Activated CD8-positive, alpha-beta memory T cell treated with anti-CD3 and anti-CD28 coated beads for 24 hours (primary cell): ENCODE measurements around the gene IL1RAPL1.
"Not testable (repeated sequence)": the region's sequence is repeated elsewhere in the genome, so short reads cannot be mapped to it uniquely, and the experiment has no call there.

ENCODE experiments used
- DNase-seq: peaks from one replicate; pipeline ENCODE4 v3.0.0-alpha.2; 2020

IL1RAPL1 gene

GRCh38 chrX:28638775-28639174 is 51.5 kb downstream of the IL1RAPL1 start:
- no peak for DNase-seq

GRCh38 chrX:28639451-28639850 is 52.2 kb downstream of the IL1RAPL1 start:
- DNase-seq = no peak

GRCh38 chrX:28649541-28649940 is 62.3 kb downstream of the IL1RAPL1 start:
- DNase-seq = no peak

GRCh38 chrX:28651186-28651585 is 63.9 kb downstream of the IL1RAPL1 start:
- no peak for DNase-seq

- no peak for DNase-seq
Measured at GRCh38 chrX:28659269-28659668, 72.0 kb downstream of the IL1RAPL1 start.

- no peak for DNase-seq
Measured at GRCh38 chrX:28665778-28666177, 78.5 kb downstream of the IL1RAPL1 start.

GRCh38 chrX:28668303-28668702 is 81.1 kb downstream of the IL1RAPL1 start:
- no peak for DNase-seq

GRCh38 chrX:28668957-28669356 is 81.7 kb downstream of the IL1RAPL1 start:
- no peak for DNase-seq

- no peak for DNase-seq
Measured at GRCh38 chrX:28670074-28670473, 82.8 kb downstream of the IL1RAPL1 start.

- no peak for DNase-seq
Measured at GRCh38 chrX:28675173-28675572, 87.9 kb downstream of the IL1RAPL1 start.

GRCh38 chrX:28693101-28693500 is 105.9 kb downstream of the IL1RAPL1 start:
- DNase-seq = no peak

- no peak for DNase-seq
Measured at GRCh38 chrX:28697732-28698131, 110.5 kb downstream of the IL1RAPL1 start.

- no peak for DNase-seq
Measured at GRCh38 chrX:28701222-28701621, 114.0 kb downstream of the IL1RAPL1 start.

- DNase-seq = no peak
Measured at GRCh38 chrX:28706964-28707363, 119.7 kb downstream of the IL1RAPL1 start.

GRCh38 chrX:28709421-28709820 is 122.2 kb downstream of the IL1RAPL1 start:
- DNase-seq = no peak

GRCh38 chrX:28717864-28718263 is 130.6 kb downstream of the IL1RAPL1 start:
- DNase-seq = no peak

- DNase-seq = no peak
Measured at GRCh38 chrX:28718450-28718849, 131.2 kb downstream of the IL1RAPL1 start.

- DNase-seq = no peak
Measured at GRCh38 chrX:28719620-28720019, 132.4 kb downstream of the IL1RAPL1 start.

- DNase-seq = no peak
Measured at GRCh38 chrX:28752330-28752729, 165.1 kb downstream of the IL1RAPL1 start.

GRCh38 chrX:28756175-28756574 is 168.9 kb downstream of the IL1RAPL1 start:
- no peak for DNase-seq

GRCh38 chrX:28756647-28757046 is 169.4 kb downstream of the IL1RAPL1 start:
- no peak for DNase-seq

GRCh38 chrX:28757290-28757689 is 170.0 kb downstream of the IL1RAPL1 start:
- no peak for DNase-seq

- not testable (repeated sequence) for DNase-seq
Measured at GRCh38 chrX:28766561-28766960, 179.3 kb downstream of the IL1RAPL1 start.

GRCh38 chrX:28773807-28774206 is 186.6 kb downstream of the IL1RAPL1 start:
- no peak for DNase-seq

- no peak for DNase-seq
Measured at GRCh38 chrX:28787206-28787605, 200.0 kb downstream of the IL1RAPL1 start.

- not testable (repeated sequence) for DNase-seq
Measured at GRCh38 chrX:28800671-28801070, 213.4 kb downstream of the IL1RAPL1 start.
